HS-5 (cell line): ENCODE measurements around the gene ATP8B3.

Experiments
- DNase-seq: peaks from one replicate; pipeline ENCODE4 v3.0.0-alpha.2; 2012; ENCODE audit warnings: low read depth

The ATP8B3 gene

DNA sequence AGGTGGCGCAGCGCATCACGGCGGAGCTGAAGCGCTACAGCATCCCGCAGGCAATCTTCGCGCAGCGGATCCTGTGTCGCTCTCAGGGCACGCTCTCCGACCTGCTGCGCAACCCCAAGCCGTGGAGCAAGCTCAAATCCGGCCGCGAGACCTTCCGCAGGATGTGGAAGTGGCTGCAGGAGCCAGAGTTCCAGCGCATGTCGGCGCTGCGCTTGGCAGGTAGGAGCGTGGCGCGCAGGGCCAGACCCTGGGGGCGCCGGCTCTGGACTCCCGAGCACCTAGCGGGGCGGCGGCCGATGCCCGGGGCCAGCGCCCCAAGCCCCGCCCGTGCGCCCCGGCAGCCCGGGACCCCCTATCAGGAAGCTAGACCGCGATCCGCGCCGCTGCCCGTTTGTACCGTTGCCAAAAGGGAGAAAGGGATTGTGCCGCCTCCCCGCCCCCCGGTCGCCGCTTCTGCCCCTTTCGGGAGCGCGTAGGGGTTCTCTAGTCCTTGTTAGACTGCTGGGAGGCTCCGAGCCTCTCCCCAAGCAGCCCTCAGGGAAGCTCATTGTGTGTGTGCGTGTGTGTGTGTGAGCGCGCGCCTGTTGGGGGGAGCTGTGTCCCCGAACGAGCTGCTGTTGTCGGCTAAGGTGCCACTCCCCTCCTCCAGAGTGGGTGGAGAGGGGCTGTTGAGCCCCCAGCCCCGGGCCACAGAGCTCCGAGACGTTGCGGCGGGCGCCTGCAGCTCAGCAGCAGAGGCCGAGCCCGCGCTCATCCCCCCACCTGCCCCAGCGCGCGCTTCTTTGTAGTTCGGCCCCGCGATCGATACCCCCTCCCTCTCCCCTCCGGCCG lies 57.2 kb downstream of the ATP8B3 start:
- DNase-seq: no peak

- DNase-seq: no peak
Observed at GRCh38 chr19:1754018-1754635, 57.9 kb downstream of the ATP8B3 start.

GRCh38 chr19:1752757-1753728 lies 59.0 kb downstream of the ATP8B3 start, which contains the start of gene ONECUT3:
Gene ONECUT3, plus strand, starts transcription at chr19:1753506. Its CDS starts 157 bp downstream, at chr19:1753663.
- DNase-seq: no peak

DNA sequence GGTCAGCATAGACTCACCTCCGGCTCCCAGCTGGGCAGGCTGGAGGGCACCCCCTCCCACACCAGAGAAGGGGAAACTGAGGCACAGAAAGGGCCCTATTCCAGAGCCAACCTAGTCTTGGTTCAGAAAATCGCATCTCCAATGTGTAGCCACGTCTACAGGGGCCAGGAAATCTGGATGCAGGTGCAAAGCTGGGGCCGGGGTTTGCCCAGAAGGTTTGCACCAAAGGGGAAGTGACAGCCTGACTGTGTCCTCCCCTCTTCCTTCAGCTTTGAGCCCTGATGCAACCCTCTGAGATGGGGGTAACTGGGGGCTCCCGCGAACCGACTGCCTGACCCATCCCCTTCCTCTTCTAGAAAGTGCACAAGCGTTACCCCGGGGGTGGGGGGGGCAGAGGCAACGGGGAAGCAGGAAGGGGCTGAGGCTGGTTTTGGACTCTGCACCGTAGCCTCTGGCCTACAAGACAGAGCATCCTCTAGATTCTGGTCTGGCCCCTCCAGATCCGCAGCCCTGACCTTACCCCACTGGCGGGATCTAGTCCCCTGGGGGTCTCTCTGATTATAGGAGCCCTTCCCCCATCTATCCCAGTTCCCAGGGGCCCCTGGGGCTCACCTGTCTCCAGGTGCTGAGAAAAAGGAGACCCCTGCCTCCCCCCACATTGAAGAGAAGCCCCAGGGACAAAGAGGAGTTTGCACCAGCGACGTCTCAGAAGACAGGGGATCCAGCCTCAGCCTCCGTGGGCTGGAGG lies 59.9 kb downstream of the ATP8B3 start:
- no peak for DNase-seq

DNA sequence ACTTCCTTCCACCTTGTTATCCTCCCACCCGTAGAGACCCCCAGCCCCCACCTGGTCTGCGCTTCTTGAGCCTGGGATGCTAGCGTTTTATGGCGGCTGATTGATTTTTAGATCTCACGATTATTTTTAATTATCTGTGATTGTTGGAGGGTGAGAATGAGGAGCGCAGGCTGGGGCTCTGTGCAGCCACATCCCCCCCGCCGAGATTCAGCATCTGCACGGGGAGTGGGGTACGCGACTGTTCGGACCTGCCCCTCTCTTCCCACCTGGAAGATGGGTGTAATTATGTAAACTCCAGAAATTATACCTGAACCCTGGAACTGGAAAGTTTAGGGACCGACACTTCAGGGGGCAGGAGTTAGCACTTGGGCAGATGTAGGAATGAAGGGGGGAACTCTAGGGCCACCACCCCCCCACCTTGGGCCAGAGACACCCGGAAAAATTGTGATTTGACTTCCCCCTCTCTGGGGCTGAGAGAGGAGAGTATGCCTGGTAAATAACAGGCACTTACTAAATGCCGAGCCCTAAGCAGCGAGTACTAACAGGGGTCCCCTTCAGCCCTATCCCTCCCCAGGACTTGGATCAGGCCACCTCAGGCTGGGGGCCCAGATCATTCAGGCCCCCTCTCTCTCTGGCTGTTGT lies 60.6 kb downstream of the ATP8B3 start:
- no peak for DNase-seq

DNA sequence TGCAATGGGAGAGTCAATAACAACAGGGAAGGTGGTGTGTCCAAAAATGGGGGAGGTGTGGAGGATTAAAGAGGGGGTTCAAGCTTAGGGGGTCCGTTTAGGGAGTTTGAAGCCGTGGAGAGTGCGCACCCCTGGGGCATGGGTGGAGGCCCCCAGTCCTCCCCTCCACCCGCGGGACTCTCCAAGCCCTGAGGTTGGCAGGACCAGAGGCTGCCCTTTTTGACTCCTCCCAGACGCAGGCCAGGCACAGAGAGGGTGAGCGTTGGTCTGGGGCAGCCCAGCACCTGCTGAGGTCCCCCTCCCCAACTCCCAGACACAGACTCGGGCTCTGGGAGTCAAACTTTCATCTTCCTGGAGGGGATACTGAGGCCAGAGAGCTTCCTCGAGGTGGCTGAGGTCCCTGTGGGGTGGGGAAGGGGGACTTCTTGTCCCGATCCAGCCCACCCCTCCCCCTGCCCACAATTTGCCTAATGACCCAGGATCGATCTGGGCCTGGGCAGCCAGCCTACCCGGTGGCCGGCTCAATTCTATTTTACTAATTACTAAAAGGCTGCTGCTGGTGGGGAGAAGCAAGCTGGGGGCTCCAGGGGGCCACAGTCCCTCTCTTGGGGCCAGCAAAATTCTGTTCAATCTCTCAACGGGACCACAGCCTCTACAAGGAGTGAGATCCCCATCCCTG lies 61.6 kb downstream of the ATP8B3 start:
- DNase-seq: no peak

- no peak for DNase-seq
Observed at GRCh38 chr19:1749373-1750342, 62.4 kb downstream of the ATP8B3 start.

DNA sequence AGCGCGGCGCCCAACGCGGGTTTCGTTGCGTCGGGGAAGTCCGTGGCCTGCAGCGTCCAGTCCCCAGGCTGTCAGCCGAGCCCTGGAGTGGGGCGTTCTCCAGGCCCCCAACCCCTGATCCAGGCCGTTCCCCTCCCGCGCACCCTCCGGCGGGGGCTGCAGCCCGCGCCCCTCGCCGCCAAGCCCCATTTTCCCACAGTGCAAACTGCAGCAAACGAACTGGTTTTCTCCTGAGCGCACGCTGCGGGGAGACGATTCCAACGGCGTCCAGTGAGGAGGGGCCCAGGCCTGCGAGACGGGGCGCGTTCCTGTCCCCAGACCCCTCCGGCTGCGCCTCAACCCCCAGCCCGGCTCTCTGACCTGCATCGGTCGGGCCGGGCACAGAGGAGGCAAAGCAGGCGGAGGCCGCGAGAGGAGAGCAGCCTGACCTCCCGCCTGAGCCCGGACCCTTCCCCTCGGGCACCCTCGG lies 63.2 kb downstream of the ATP8B3 start:
- DNase-seq: no peak

- DNase-seq: no peak
Observed at GRCh38 chr19:1748115-1748872, 63.8 kb downstream of the ATP8B3 start.

DNA sequence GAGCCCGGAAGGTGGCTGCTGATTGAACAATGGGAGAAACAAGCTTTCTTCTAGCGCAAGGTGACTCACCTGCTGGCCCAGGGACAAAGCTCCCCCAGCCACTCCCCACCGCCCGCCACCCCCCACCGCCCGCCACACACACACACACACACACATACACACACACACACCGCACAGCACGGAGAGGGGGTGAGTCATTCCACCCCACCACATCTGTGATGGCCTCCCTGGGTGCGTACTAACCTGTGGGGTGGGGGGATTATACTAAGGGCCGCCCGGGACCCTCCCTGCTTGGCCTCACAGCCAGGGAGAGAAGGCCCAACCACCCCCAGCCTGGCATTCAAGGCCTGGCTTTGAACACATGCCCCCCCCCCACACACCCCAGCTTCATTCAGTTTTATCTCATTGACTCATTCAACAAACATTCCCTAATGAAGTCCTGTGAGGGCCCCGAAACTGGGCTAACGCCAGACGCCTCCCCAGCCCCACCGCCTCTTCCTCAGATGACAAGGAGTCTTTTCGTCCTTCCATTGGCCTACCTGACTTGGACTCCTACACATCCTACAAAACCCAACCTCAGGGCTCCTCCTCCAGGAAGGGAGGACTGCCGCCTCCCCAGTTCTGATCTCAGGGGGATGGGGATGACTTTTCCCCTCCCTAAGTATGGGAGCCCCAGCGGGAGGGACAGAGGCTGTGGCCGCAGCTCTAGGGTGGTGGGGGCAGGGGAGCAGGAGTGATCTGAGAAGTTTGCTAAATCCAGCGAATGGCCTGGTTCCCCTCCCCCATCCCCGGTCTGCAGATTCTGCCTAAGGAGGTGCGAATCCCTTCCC lies 64.6 kb downstream of the ATP8B3 start:
- DNase-seq: peak; percentile 53

DNA sequence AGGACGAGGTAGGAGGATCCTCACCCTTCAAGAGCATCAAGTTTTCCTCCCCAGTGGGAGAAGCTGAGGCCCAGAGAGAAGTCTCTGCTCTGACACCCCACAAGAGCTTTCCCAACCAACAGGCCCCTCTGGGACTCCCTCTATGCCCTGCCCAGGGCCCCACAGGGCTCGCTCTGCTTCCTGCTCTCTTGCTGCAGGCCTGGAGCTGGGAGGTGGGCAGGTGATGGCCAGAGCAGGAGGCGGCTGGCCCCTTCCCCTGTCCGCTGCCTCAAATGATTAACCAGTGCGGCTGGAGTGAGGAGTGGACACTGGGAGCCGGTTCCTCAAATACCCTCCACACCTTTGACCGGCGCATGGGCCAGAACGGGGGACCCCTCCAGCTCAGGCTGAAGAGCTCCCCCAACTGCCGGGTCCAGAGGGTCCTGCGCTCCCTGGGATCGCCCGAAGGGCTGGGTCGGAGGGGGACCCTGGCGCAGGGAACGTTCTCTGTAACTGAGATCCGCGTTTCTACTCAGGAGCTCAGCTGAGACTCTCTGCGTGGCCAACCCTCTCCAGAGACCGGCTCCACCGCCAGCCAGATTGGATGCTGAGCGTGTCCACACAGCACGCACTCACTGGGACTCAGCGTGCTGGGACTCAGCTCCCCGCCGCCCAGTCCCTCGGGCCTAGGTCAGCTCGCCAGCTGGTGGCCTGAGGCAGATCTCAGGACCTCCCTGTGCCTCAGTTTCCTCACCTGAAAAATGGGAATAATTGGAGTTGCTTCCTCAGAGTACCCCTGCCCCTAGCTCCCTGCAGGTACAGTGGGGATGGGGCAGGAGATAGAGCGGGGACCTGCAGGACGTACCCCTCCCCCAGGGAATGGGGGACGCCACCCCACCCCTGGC lies 65.4 kb downstream of the ATP8B3 start:
- no peak for DNase-seq

- DNase-seq: no peak
Observed at GRCh38 chr19:1745589-1746031, 66.5 kb downstream of the ATP8B3 start.

- no peak for DNase-seq
Observed at GRCh38 chr19:1744822-1745563, 67.1 kb downstream of the ATP8B3 start.

DNA sequence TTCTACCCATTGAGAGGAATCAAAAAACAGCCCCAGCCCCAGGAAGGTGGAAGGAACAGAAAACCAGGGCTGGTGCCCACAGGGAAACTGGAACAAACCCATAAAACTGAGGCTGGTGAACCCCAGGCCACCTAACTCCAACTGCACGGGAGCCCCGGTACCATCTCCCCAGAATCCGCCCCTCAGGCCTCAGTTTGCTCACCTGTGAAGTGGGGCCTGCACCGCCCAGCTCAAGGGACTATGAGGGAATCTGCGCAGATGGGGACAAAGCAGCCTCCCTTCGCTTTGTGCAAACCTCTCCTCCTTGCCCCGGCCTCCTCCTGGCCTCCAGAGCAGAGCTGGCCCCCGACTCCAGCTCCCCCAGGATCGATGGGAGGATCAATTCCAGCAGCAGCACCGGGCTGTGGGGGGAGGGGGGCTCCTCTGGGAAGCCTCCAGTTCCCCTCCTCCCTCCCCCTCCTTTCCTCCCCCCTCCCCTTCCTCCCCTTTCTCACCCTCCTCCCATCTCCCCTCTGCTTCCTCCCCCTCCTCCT lies 67.9 kb downstream of the ATP8B3 start:
- no peak for DNase-seq

- DNase-seq: no peak
Observed at GRCh38 chr19:1742989-1743696, 68.9 kb downstream of the ATP8B3 start.
